GM12872 (cell line): Measurements from ENCODE around the gene KRT2.

Experiments
- CTCF ChIP-seq: IDR thresholded peaks from 3 replicates; pipeline ENCODE4 v1.5.1; 2011; ENCODE audit warnings: low read depth, mild to moderate bottlenecking, low read length, moderate library complexity; ENCODE audit not compliant: insufficient read depth

The KRT2 gene

DNA sequence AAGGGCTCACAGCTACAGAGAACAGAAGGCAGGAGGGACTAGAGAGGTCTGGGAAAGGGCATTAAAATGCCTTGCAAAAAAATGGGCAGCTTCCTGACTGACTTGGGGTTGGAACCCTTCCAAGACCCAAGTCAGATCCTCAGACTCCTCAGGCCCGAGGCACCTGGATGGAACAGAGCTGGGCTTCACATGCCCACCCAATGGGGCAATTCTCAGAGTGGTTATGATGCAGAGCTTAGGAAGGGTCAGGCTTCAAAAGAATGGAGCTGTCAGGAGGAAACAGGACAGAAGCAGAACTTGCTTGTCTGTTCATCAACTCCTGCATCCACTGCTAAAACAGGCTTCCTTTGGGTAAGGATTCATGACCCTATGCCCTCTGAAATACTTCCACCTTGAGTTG is 37.9 kb upstream of the KRT2 start:
- no peak for TF ChIP-seq CTCF

DNA sequence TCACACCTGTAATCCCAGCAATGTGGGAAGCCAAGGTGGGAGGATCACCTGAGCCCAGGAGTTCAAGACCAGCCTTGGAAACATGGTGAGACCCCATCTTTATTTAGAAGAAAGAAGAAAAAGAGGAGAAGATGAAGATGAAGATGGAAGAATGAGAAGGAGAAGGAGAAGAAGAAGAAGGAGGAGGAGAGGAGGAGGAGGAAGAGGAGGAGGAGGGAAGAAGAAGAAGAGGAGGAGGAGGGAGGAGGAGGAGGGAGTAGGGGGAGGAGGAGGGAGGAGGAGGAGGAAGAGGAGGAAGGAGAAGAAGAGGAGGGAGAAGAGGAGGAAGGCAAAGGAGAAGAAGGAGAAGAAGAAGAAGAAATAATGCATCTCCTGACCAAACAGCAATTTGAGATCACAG is 37.2 kb upstream of the KRT2 start:
- TF ChIP-seq CTCF = no peak

- TF ChIP-seq CTCF = no peak
These were observed 36.5 kb upstream of the KRT2 start for GRCh38 chr12:52688481-52688880.

DNA sequence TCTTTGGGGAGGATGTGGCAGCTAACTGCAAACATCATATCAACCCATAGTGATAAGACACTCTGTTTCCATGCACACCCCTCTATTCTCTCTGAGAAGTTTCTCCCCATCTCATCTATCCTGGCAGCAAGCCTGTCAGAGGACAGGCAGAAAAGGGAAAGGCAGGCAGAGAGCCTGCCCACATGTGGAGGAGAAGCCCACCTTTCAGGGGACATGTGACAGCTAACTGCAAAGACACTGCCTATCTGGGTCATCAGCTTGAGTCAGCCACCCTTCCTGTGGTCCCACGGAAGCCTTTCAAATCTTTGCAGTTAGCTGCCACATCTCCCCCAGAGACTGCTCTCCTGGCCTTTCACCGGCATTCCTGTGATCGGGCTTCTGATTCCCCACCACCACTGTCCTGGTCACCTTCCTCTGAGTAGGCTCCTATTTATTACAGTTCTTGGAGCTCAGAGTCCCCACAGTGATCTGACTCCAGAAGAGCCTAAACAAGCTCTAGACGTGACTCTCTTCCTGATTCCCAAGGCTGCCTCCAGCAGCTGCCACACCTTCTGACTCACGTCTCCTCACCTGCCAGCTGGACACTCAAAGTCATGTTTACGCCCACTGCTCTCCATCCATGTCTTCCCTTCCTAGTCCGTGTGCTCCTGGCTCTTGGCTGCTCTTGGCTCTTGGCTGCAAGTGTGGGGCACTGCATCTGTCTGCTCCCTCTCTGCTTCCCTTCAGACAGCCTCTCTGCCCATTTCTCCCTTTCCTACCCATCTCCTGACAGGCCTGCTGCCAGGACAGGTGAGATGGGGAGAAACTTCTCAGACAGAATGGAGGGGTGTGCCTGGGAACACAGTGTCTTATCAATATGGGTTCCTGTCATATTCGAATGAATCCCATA is 35.7 kb upstream of the KRT2 start:
- no peak for TF ChIP-seq CTCF

- TF ChIP-seq CTCF = no peak
These were observed 34.9 kb upstream of the KRT2 start for GRCh38 chr12:52686756-52687487.

- no peak for TF ChIP-seq CTCF
These were observed 34.1 kb upstream of the KRT2 start for GRCh38 chr12:52686063-52686462.

GRCh38 chr12:52685406-52685890 is 33.4 kb upstream of the KRT2 start:
- no peak for TF ChIP-seq CTCF
